OCI-LY7 (cell line): ENCODE data around the gene PDE11A. TPM values are rescaled to one million over a fixed set of nuclear protein-coding genes. Genes with fewer than 3 reads are reported as not detected.

Source experiments
- BruUV-seq: library from RNA; stranded (reverse); fragments of 400-500 nt; replicated peaks from 2 replicates; lab custom pipeline; 2021; lab: Mats Ljungman, UMichigan
- CTCF ChIA-PET: fragments of 300-600 bp; sonication (Branson Sonifier 250); formaldehyde crosslinking; loops from one replicate; lab custom pipeline; 2022; ENCODE audit warnings: antibody characterized with exemption; ENCODE audit not compliant: unreplicated experiment; lab: Charles Lee
- POLR2A ChIA-PET: fragments of 300-600 bp; sonication (Branson Sonifier 250); formaldehyde crosslinking; loops from one replicate; lab custom pipeline; 2022; ENCODE audit warnings: antibody characterized with exemption; lab: Charles Lee
- DNase-seq: peaks from one replicate; pipeline ENCODE4 v3.0.0-alpha.2; 2015; ENCODE audit warnings: low spot score
- H2AFZ ChIP-seq: fragments of 200-600 bp; sonication (generic), shearing (Covaris generic); 2 replicates; pipeline ENCODE4 v1.6.1; 2014; ENCODE audit warnings: mild to moderate bottlenecking, antibody characterized with exemption, low read length, moderate library complexity
- H3K27ac ChIP-seq: fragments of 200-600 bp; sonication (generic); 2 replicates; pipeline ENCODE4 v1.5.1; 2014; ENCODE audit warnings: mixed run types, low read depth, mild to moderate bottlenecking, moderate library complexity, low read length, inconsistent platforms; ENCODE audit not compliant: poor library complexity, severe bottlenecking
- H3K36me3 ChIP-seq: fragments of 200-600 bp; sonication (generic); 2 replicates; pipeline ENCODE4 v1.6.1; 2014; ENCODE audit warnings: mild to moderate bottlenecking, antibody characterized with exemption, low read length, moderate library complexity, mixed read lengths; ENCODE audit not compliant: insufficient read depth
- H3K4me1 ChIP-seq: fragments of 200-600 bp; sonication (generic); 2 replicates; pipeline ENCODE4 v1.5.1; 2014; ENCODE audit warnings: mild to moderate bottlenecking, low read length; ENCODE audit not compliant: insufficient read depth, poor library complexity, severe bottlenecking
- H3K4me2 ChIP-seq: fragments of 200-600 bp; sonication (generic); 2 replicates; pipeline ENCODE4 v1.6.1; 2014; ENCODE audit warnings: mild to moderate bottlenecking, low read length
- H3K4me3 ChIP-seq: fragments of 200-600 bp; sonication (generic); 2 replicates; pipeline ENCODE4 v1.5.1; 2014; ENCODE audit warnings: mild to moderate bottlenecking, low read depth, low read length; ENCODE audit not compliant: poor library complexity, severe bottlenecking
- H3K79me2 ChIP-seq: fragments of 200-600 bp; sonication (generic); 2 replicates; pipeline ENCODE4 v1.6.1; 2016; ENCODE audit warnings: low read depth, mild to moderate bottlenecking, low read length, moderate library complexity, mixed read lengths; ENCODE audit not compliant: insufficient read depth
- H3K9me2 ChIP-seq: fragments of 200-600 bp; sonication (generic); 2 replicates; pipeline ENCODE4 v1.6.1; 2016; ENCODE audit warnings: mild to moderate bottlenecking, low read length, mixed read lengths; ENCODE audit not compliant: insufficient read depth
- H3K9me3 ChIP-seq: fragments of 200-600 bp; sonication (generic); 2 replicates; pipeline ENCODE4 v1.6.1; 2014; ENCODE audit warnings: mild to moderate bottlenecking, mixed run types, low read length, mixed read lengths
- H4K20me1 ChIP-seq: fragments of 200-600 bp; sonication (generic); 2 replicates; pipeline ENCODE4 v1.6.1; 2014; ENCODE audit warnings: mild to moderate bottlenecking, antibody characterized with exemption, low read length, moderate library complexity, mixed read lengths; ENCODE audit not compliant: insufficient read depth
- EZH2phosphoT487 ChIP-seq: fragments of 200-600 bp; sonication (generic); IDR thresholded peaks from 2 replicates; pipeline ENCODE4 v1.6.1; 2018; ENCODE audit warnings: low read depth, borderline replicate concordance, mild to moderate bottlenecking, mixed run types, antibody characterized with exemption, low read length, moderate library complexity, mixed read lengths
- intact Hi-C: fragments of 100-400 bp; cut with micrococcal nuclease; formaldehyde crosslinking; loops from one replicate; pipeline ENCODE4 v1.10.0; 2022; ENCODE audit not compliant: unreplicated experiment
- total RNA-seq, 2 experiments: library from RNA; depleted of rRNA in 1 of 2; stranded (reverse); fragments of >200 nt in 1 of 2; shearing (Covaris generic) in 1 of 2; gene quantifications; 2 replicates each; pipeline ENCODE4 v1.2.3, GENCODE V29; 2014 to 2022
- TF ChIP-seq, protein P1 (sequence below): fragments of 200-600 bp; sonication (generic); conservative IDR thresholded peaks from 2 replicates; pipeline ENCODE4 v1.5.1; 2014; ENCODE audit warnings: mild to moderate bottlenecking, antibody characterized with exemption, low read length, moderate library complexity, mixed read lengths

PDE11A gene
- total RNA-seq, 2 experiments from 2014 or later: 0.03 TPM; not detected in 1

DNA sequence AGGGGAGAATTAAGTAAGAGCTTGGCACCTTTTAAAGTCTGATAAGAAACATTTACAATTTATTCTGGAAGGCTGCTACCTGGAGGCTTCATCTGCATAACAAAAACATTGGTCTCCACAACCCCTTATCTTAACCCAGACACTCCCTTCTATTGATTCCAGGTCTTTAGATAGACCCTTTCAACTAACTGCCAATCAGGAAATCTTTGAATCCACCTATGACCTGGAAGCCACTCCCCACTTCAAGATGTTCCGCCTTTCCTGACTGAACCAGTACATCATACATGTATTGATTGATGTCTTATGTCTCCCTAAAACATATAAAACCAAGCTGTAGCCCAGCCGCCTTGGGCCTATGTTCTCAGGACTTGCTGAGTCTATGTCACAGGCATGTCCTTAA, 390.6 kb downstream of the PDE11A start:
- H4K20me1 ChIP-seq: no peaks in the 10 kb centered on the region
- POLR2A ChIA-PET: interaction anchor here (0.6 kb wide), 1 partner anchor 41 kb away, joined by 3 read pairs; no protein-coding TSS in a partner anchor
- intact Hi-C loops: no loop called here
- CTCF ChIA-PET: no interaction called here
- H3K9me3 ChIP-seq: no peaks in the 10 kb centered on the region
- DNase-seq: no peak
- H3K4me1 ChIP-seq: no peaks in the 10 kb centered on the region
- no peaks in the 10 kb centered on the region for H3K79me2 ChIP-seq
- BruUV-seq: no TSS peak
- H3K4me3 ChIP-seq: no peak overlapping the region
- no peaks in the 10 kb centered on the region for H3K36me3 ChIP-seq
- H2AFZ ChIP-seq: no peak overlapping the region
- no peaks in the 10 kb centered on the region for H3K9me2 ChIP-seq
- TF ChIP-seq, protein P1, sequence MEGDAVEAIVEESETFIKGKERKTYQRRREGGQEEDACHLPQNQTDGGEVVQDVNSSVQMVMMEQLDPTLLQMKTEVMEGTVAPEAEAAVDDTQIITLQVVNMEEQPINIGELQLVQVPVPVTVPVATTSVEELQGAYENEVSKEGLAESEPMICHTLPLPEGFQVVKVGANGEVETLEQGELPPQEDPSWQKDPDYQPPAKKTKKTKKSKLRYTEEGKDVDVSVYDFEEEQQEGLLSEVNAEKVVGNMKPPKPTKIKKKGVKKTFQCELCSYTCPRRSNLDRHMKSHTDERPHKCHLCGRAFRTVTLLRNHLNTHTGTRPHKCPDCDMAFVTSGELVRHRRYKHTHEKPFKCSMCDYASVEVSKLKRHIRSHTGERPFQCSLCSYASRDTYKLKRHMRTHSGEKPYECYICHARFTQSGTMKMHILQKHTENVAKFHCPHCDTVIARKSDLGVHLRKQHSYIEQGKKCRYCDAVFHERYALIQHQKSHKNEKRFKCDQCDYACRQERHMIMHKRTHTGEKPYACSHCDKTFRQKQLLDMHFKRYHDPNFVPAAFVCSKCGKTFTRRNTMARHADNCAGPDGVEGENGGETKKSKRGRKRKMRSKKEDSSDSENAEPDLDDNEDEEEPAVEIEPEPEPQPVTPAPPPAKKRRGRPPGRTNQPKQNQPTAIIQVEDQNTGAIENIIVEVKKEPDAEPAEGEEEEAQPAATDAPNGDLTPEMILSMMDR: no peak
- TF ChIP-seq EZH2phosphoT487: no peak
- H3K4me2 ChIP-seq: no peak overlapping the region
- H3K27ac ChIP-seq: no peak overlapping the region

DNA sequence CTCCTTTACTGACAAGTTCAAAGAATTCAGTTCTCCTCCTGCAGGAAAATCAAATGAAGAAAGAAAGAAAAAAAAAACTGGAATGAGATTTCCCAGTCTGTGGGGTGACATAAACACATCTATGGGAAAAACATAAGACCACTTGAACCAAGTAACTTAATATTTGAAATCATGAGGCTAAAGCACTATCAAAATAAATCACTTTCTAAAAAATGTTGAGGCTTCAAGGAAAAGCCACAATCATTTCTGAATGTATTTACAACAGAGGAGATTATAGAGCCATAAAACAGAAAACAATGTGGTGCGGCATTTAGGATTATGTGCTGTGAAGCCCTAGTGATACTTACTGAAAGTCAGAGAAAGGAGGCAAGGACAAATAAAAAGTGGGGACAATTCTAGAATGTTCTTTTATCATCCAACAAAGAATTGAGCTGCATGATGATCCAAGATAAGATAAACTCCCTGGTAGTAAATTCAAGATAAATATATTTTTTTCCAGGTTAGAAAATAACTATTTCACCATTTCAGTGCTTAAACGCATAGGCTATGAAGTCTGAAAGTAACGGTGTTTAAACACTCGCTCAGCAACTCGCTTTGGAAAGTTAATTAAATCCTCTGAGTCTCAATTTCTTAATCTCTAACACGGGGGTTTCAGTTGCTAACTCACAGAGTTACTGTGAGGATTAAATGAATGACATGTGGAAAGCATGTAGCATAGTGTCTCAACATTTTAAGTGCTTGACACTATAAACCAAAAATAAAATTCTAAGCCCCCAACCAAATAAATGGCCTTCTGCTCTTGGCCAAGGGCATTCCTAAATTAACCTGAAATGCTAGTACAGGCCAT, 391.5 kb downstream of the PDE11A start:
- BruUV-seq: no TSS peak

More for the DNA sequence above, 391.5 kb downstream of the PDE11A start:
- no peaks in the 10 kb centered on the region for H3K36me3 ChIP-seq
- intact Hi-C loops: no loop called here
- no peaks in the 10 kb centered on the region for H4K20me1 ChIP-seq
- no peak overlapping the region for H3K4me3 ChIP-seq
- no peaks in the 10 kb centered on the region for H3K9me2 ChIP-seq
- POLR2A ChIA-PET: interaction anchor here (0.6 kb wide), 1 partner anchor 182 kb away, joined by 3 read pairs; no protein-coding TSS in a partner anchor
- no peak for TF ChIP-seq EZH2phosphoT487
- TF ChIP-seq, protein P1: no peak
- H3K79me2 ChIP-seq: no peaks in the 10 kb centered on the region
- DNase-seq: no peak
- H2AFZ ChIP-seq: no peak overlapping the region
- H3K4me2 ChIP-seq: no peak overlapping the region
- CTCF ChIA-PET: no interaction called here
- no peaks in the 10 kb centered on the region for H3K4me1 ChIP-seq
- no peak overlapping the region for H3K27ac ChIP-seq
- no peaks in the 10 kb centered on the region for H3K9me3 ChIP-seq
